ENCODE measurements around the gene RSPRY1.

DNA sequence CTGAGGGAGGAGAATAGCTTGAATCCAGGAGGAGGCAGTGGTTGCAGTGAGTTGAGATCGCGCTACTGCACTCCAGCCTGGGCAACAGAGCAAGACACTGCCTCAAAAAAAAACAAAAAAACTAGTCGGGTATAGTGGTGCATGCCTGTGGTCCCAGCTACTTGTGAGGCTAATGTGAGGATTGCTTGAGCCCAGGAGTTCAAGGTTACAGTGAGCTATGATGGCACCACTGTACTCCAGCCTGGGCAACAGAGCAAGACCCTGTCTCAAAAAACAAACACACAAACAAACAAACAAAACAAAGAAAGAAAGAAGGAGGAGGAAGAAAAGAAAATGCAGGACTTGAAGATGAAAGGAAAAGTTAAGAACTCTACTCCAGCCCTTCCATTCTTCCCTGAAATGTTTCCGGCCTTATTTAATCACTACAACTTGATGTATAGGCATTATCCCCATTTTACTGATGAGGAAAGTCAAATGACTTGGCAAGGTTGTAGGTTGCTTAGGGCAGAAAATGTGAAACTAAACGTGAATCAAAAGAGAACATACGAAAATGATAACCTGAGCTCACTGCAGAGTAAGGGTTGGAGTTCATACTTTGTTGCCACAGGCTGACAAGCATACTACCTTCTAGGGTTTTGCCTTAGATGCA is 30.3 kb upstream of the RSPRY1 start:
- TF ChIP-seq POLR2A (IDR thresholded peaks at IDR 0.05): no peak
- TF ChIP-seq, protein P1, sequence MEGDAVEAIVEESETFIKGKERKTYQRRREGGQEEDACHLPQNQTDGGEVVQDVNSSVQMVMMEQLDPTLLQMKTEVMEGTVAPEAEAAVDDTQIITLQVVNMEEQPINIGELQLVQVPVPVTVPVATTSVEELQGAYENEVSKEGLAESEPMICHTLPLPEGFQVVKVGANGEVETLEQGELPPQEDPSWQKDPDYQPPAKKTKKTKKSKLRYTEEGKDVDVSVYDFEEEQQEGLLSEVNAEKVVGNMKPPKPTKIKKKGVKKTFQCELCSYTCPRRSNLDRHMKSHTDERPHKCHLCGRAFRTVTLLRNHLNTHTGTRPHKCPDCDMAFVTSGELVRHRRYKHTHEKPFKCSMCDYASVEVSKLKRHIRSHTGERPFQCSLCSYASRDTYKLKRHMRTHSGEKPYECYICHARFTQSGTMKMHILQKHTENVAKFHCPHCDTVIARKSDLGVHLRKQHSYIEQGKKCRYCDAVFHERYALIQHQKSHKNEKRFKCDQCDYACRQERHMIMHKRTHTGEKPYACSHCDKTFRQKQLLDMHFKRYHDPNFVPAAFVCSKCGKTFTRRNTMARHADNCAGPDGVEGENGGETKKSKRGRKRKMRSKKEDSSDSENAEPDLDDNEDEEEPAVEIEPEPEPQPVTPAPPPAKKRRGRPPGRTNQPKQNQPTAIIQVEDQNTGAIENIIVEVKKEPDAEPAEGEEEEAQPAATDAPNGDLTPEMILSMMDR (IDR thresholded peaks at IDR 0.05): no peak

All from ovary (tissue), 3 donors.